ENCODE results near the gene RBM7.
A peak's percentile ranks its signal among the peaks of the same experiment; 100 is the strongest.

Gene RBM7

DNA sequence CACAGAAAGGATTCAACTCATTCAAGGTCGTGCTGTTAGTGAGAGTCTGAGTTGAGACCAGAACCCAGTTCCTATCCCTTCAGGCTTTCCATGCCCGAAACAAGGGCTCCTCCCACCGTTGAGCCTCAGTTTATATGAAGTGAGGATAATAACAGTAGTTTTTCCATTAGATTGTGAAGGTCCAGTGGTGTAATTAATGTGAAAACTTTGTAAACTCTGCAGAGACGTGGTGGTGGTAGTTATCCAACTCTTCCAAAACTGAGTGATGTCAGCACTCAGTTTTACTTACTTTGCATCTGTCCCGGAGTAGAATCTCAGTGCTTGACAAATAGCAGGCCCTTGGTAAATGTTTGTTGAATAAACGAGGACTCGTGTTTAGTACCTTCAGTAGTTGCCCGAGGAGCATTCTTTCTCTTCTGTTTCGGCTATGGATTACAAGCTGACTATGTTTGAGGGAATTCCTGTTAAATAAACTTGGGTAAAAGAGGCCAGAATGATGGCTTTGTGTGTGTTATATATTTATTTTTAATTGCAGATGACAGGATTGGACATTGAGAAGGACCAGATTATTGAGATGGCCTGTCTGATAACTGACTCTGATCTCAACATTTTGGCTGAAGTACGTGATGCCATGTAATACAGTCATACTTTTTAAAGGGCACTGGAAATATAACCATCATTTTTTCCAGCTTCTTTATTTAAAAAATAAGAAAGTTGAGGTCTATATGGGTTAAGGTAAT lies 39.8 kb downstream of the RBM7 start:
- H3K4me3 ChIP-seq (ENCODE audit: low read length) = peak overlapping the region; percentile 95

DNA sequence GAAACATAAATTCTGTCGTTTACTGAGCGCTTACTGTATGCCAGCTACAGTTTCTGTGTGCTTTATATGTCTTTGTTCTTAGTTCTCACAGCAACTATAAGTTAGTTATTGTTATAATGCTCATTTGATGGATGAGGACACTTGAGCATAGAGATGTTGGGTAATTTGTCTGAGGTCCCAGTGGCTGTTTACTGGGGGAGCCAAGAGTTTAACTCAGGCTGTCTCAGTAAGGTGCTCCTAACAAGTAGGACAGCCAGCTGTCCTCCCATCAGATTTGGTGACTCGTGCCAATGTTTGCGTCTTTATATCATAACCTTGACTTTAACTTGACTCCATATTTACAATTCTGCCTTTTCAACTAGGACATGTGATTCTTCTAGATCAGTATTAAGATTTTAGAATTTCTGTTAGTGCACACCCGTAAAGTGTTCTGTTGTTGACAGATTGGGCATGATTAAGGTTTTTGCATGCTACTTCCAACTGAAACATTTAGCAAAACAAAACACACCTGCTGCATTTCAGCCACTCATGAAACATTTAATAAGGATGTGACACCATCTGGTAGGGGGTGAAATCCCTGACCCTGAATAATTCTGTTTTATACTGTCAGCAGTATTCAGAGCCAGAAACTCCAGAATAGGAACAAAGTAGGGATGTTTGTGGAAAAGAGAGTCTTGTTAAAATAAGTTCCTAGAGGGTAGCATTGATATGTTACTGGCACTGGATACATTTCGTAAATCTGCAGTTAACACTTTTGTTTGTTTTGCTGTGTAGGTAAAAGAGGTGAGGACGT lies 40.7 kb downstream of the RBM7 start:
- no peak for DNase-seq (ENCODE audit: low read depth, low spot score)
- no peak overlapping the region for H3K4me3 ChIP-seq (ENCODE audit: low read length)

More for the DNA sequence above, 39.8 kb downstream of the RBM7 start:
- DNase-seq (ENCODE audit: low read depth, low spot score) = no peak

DNA sequence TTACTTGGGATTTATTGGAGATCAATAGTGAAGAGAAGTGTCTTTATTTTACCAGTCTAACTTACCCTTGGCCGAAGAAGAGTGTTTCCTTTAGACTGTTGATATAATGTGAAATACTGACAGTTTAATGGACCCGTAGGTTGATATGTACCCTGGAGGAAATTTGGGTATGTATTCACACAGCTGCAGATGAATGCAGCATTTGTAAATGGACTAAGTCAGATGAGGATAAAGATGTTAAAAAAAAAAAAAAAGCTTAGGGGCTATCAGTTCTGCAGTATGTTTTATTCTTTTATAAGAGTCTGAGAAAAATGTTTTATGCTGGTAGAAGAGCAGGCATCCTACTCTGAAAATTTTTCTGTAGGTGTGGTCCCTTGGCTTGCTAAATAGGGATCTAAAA lies 41.5 kb downstream of the RBM7 start:
- no peak for DNase-seq (ENCODE audit: low read depth, low spot score)
- no peak overlapping the region for H3K4me3 ChIP-seq (ENCODE audit: low read length)

DNA sequence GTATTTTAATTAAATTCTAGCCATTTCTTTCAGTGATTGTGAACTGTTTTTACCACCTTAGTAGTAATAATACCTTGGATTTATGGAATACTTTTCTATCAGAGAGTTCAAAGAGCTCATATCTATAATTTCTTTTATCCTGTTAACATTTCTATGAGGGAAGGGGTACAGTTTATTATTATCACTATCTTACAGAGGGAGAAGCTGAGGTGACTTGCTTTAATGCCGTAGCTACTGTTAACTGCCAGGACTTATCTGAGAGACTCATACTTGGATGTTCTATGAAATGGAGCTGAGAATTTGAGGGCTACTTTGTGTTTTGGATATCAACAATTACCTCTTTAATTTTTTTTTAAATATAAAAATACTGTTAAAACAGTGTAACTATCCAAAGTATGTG lies 42.1 kb downstream of the RBM7 start:
- no peak overlapping the region for H3K4me3 ChIP-seq (ENCODE audit: low read length)
- DNase-seq (ENCODE audit: low read depth, low spot score) = no peak

DNA sequence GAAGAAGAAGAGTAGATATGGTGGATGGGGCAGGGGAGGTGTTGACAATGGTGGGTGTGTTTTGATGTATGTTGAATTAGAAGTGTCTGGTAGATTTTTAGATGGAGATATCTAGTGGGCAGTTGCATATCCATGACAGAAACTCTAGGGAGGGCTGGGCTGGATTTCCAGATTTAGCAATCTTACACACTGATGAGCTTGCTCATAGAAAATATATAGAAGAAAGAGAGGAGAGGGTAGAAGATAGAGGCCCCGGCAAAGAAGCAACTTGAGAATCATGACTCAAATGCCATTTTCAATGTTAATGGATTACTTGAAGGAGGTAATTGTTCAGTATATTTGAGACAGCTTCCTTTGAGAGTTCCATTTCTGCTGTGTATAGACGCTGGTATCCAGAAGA lies 47.0 kb downstream of the RBM7 start:
- no peak for DNase-seq (ENCODE audit: low read depth, low spot score)

DNA sequence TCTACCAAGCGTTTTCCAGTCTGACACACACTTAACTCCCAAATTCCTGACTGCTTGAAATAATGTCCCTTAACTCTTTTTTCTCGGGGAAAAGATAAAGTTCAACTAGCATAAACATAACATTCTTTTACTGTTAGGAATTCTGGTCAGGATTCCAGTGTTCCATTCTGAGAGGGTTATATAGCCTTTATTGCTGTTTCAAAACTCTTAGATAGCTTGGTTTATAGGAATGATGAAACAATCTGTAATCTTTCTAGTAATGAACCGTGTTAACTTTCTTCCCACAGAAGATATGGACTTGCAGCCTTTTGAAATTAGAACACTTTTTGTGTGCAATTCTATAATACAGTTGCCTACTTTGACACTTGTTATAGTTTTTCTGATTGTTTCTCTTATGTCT lies 47.4 kb downstream of the RBM7 start:
- no peak for DNase-seq (ENCODE audit: low read depth, low spot score)

More for the DNA sequence above, 47.0 kb downstream of the RBM7 start:
- H3K4me3 ChIP-seq (ENCODE audit: low read length) = no peak overlapping the region

DNA sequence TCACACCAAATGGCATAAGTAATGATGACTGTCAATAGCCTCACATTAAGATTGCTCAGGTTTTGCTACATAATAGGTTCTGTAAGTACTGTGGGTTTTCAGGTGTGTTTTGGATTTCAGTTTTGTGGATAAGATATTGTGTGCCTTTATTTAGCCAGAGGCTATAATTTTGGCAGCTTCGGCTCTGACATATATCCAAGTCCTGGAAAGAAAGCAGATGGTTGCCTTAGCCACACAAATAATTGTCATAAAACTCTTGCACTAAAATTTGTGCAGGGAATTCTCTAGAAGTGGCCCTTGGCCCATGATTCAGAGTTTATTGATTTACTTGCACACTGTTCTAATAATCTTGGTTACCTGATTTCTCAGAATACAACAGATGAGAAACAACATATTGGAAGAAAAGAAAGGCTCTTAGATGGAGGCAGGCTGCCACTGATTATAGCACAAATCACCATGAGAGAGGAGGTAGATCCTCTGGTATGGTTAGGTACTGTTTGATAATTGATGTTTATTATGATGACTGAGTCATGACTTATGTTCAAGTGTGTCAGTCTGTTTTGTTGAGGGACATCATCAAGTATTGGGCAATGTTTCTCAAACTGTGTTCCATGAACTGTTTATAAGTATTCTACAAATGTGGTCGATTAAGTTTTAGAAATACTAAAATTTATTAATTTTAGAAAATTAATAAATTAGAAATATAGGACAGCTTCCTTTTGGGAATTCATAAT lies 48.5 kb downstream of the RBM7 start:
- DNase-seq (ENCODE audit: low read depth, low spot score) = no peak

More for the DNA sequence above, 47.4 kb downstream of the RBM7 start:
- H3K4me3 ChIP-seq (ENCODE audit: low read length) = no peak overlapping the region

DNA sequence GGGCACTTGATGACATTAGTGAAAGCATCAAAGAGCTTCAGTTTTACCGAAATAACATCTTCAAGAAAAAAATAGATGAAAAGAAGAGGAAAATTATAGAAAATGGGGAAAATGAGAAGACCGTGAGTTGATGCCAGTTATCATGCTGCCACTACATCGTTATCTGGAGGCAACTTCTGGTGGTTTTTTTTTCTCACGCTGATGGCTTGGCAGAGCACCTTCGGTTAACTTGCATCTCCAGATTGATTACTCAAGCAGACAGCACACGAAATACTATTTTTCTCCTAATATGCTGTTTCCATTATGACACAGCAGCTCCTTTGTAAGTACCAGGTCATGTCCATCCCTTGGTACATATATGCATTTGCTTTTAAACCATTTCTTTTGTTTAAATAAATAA lies 49.4 kb downstream of the RBM7 start:
- no peak overlapping the region for H3K4me3 ChIP-seq (ENCODE audit: low read length)
- no peak for DNase-seq (ENCODE audit: low read depth, low spot score)

More for the DNA sequence above, 48.5 kb downstream of the RBM7 start:
- no peak overlapping the region for H3K4me3 ChIP-seq (ENCODE audit: low read length)

DNA sequence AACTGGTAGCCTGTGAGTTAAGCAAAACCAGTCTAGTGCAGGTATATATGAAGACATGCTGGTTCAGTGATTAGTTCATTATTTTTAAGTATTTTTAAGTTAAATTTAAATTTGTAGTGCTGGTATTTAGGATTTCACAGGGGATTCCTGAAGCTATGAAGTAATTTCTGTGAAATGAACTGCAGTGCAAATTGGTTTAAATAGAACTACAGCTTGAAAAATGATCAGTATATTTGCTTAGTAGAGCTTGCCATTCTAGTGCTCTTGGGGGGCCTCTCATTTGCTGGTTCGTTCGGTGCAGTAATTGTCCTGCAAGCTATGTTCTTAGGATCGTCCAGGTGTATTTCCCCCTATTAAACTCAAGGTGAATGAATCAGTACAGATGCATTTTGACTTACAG lies 51.9 kb downstream of the RBM7 start:
- DNase-seq (ENCODE audit: low read depth, low spot score) = no peak
- no peak overlapping the region for H3K4me3 ChIP-seq (ENCODE audit: low read length)
